ENCODE results near the gene CEMIP. TPM values are rescaled to one million over a fixed set of nuclear protein-coding genes. Genes with fewer than 3 reads are reported as not detected.

The CEMIP gene
- polyA plus RNA-seq, 1 donor (not counting 4 experiments of a cell fraction or from before 2014, with no cell fraction given), result 2.3 TPM

GRCh38 chr15:80744415-80744814 is 34.8 kb upstream of the CEMIP start:
- no peak overlapping the region for H2AFZ ChIP-seq (ENCODE audit: control insufficient read depth, low read length)
- DNase-seq (ENCODE audit: low read depth, low spot score) (no peak), FAIRE-seq (no peak)
- peaks cover 2 to 4% of the 10 kb centered on the region in 2 experiments for H3K36me3 ChIP-seq (ENCODE audit: control insufficient read depth in 2 of 2, extremely low read depth in 1 of 2, insufficient read depth in 2 of 2, low read length in 2 of 2)
- no peaks in the 10 kb centered on the region for H3K4me1 ChIP-seq (ENCODE audit: control insufficient read depth, extremely low read depth, insufficient read depth, low read length)
- no peak overlapping the region for H3K4me3 ChIP-seq (ENCODE audit: control insufficient read depth in 2 of 3, extremely low read depth in 1 of 3, insufficient read depth in 2 of 3, low read depth in 1 of 3, low read length in 3 of 3)
- TF ChIP-seq EZH2 (IDR thresholded peaks at IDR 0.05; ENCODE audit: low read length) (no peak), CTCF (optimal IDR thresholded peaks at IDR 0.05 in 1 of 3, IDR thresholded peaks at IDR 0.05 in 1 of 3, conservative IDR thresholded peaks at IDR 0.05 in 1 of 3; ENCODE audit: extremely low read depth in 1 of 3, insufficient read depth in 2 of 3, low read length in 3 of 3) (no peak)
- H3K27me3 ChIP-seq (ENCODE audit: control insufficient read depth, extremely low read depth, insufficient read depth, low read length), result no peaks in the 10 kb centered on the region
- H3K9ac ChIP-seq (ENCODE audit: control insufficient read depth, extremely low read depth, insufficient read depth, low read length), result no peak overlapping the region
- no peaks in the 10 kb centered on the region for H3K9me3 ChIP-seq (ENCODE audit: control insufficient read depth, low read depth, low read length)
- H3K27ac ChIP-seq (ENCODE audit: control insufficient read depth, insufficient read depth, low read length), result no peak overlapping the region
- H3K79me2 ChIP-seq (ENCODE audit: control insufficient read depth, insufficient read depth, low read length), result peaks cover 59% of the 10 kb centered on the region
- H4K20me1 ChIP-seq (ENCODE audit: control insufficient read depth, extremely low read depth, insufficient read depth, low read length), result no peaks in the 10 kb centered on the region
- dilution Hi-C loops (cut with MboI; ENCODE audit: extremely low pct_ligation_motif_present, low sequenced_read_pairs), result no loop called here
- H3K9me1 ChIP-seq (ENCODE audit: control insufficient read depth, extremely low read depth, insufficient read depth, low read length), result peaks cover 6% of the 10 kb centered on the region
- H3K4me2 ChIP-seq (ENCODE audit: control insufficient read depth, extremely low read depth, insufficient read depth, low read depth, low read length), result no peak overlapping the region

GRCh38 chr15:80744826-80745225 is 34.3 kb upstream of the CEMIP start:
- DNase-seq (ENCODE audit: low read depth, low spot score), result no peak
- H3K9me1 ChIP-seq (ENCODE audit: control insufficient read depth, extremely low read depth, insufficient read depth, low read length), result peaks cover 6% of the 10 kb centered on the region
- H3K27me3 ChIP-seq (ENCODE audit: control insufficient read depth, extremely low read depth, insufficient read depth, low read length), result no peaks in the 10 kb centered on the region
- no peak for TF ChIP-seq EZH2 (IDR thresholded peaks at IDR 0.05; ENCODE audit: low read length)
- no peak for TF ChIP-seq CTCF (optimal IDR thresholded peaks at IDR 0.05 in 1 of 3, IDR thresholded peaks at IDR 0.05 in 1 of 3, conservative IDR thresholded peaks at IDR 0.05 in 1 of 3; ENCODE audit: extremely low read depth in 1 of 3, insufficient read depth in 2 of 3, low read length in 3 of 3)
- no peaks in the 10 kb centered on the region for H4K20me1 ChIP-seq (ENCODE audit: control insufficient read depth, extremely low read depth, insufficient read depth, low read length)
- H3K27ac ChIP-seq (ENCODE audit: control insufficient read depth, insufficient read depth, low read length), result no peak overlapping the region
- dilution Hi-C loops (cut with MboI; ENCODE audit: extremely low pct_ligation_motif_present, low sequenced_read_pairs), result no loop called here
- peaks cover 59% of the 10 kb centered on the region for H3K79me2 ChIP-seq (ENCODE audit: control insufficient read depth, insufficient read depth, low read length)
- H3K9ac ChIP-seq (ENCODE audit: control insufficient read depth, extremely low read depth, insufficient read depth, low read length), result no peak overlapping the region
- no peaks in the 10 kb centered on the region for H3K9me3 ChIP-seq (ENCODE audit: control insufficient read depth, low read depth, low read length)
- no peak overlapping the region for H2AFZ ChIP-seq (ENCODE audit: control insufficient read depth, low read length)
- peaks cover 2 to 6% of the 10 kb centered on the region in 2 experiments for H3K36me3 ChIP-seq (ENCODE audit: control insufficient read depth in 2 of 2, extremely low read depth in 1 of 2, insufficient read depth in 2 of 2, low read length in 2 of 2)
- FAIRE-seq, result peak; percentile 9
- H3K4me2 ChIP-seq (ENCODE audit: control insufficient read depth, extremely low read depth, insufficient read depth, low read depth, low read length), result no peak overlapping the region
- no peak overlapping the region for H3K4me3 ChIP-seq (ENCODE audit: control insufficient read depth in 2 of 3, extremely low read depth in 1 of 3, insufficient read depth in 2 of 3, low read depth in 1 of 3, low read length in 3 of 3)
- H3K4me1 ChIP-seq (ENCODE audit: control insufficient read depth, extremely low read depth, insufficient read depth, low read length), result no peaks in the 10 kb centered on the region

Measured in keratinocyte (primary cell).